Left lobe of liver (tissue), 2 donors: Measurements from ENCODE around the gene ZNF414. TPM values are rescaled to one million over a fixed set of nuclear protein-coding genes. Genes with fewer than 3 reads are reported as not detected.
A peak's percentile ranks its signal among the peaks of the same experiment; 100 is the strongest.
"Not testable (repeated sequence)": the region's sequence is repeated elsewhere in the genome, so short reads cannot be mapped to it uniquely, and the experiment has no call there.

Source experiments
- ATAC-seq: fragments of 200-7000 bp; cut with Tn5 transposase; one replicate; pipeline ENCODE4 v1.9.1; 2020; ENCODE audit warnings: mild to moderate bottlenecking, moderate library complexity
- DNase-seq: peaks from one replicate; pipeline ENCODE4 v3.0.0-alpha.2; 2020; ENCODE audit warnings: low spot score
- total RNA-seq: library from RNA; stranded (reverse); gene quantifications from one replicate; pipeline ENCODE4 v1.2.1, GENCODE V29; 2021
- donor health status: DM: no; HTN: no; CAD: no; lungs with moderate emphysema.
- donor health status: DM: no; HTN: yes; CAD: no.

Gene ZNF414
- total RNA-seq, 1 donor from 2014 or later = 12.0 TPM

DNA sequence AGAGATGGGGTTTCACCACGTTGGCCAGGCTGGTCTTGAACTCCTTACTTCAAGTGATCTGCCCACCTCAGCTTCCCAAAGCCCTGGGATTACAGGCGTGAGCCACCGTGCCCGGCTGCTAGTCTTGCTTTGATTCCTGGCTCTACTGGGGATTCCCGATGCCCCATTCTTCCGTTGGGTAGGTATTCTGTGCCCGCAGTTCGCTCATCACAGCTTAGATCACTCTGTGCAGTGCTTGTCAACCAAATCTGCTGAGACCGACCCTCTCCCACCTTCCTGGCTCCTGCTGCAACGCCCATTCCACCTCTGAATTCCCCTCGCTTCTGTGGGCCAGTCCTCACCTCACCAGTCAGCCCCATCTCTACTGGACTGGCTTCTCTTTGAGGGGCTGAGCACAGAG lies 4.6 kb upstream of the ZNF414 start:
- DNase-seq (no peak), ATAC-seq (no peak)

DNA sequence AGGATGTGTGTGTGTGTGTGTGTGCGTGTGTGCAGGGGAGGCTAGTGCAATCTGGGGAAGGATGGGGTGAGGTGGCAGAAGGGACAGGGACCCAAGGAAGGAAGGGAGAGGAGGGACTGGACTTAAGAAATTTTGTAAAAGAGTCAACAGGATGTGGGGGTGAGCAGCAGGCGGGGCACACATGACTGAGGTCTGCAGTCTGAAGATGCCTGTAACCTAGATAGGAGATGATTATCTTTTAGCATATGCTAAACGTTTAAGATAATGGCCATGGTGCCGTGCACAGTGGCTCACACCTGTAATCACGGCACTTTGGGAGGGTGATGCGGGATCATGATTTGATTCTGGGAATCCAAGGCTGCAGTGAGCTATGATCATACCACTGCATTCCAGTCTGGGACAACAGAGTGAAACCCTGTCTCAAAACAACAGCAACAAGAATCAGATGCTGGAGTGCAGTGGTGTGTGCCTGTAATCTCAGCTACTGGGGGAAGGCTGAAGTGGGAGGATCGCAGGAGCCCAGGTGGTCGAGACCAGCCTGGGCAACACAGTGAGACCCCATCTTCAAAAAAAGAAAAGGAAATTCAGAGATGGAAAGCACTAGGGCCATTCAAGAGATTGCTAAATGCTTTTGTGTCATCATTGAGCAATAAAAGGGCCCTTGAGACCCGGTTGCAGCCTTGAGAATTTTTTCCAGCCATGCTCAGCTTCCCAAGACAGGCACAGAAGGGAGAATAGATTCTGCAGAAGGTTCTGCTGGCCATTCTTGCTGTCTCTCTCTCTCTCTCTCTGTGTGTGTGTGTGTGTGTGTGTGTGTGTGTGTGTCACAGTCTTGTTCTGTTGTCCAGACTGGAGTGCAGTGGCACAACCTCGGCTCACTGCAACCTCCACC lies 3.8 kb upstream of the ZNF414 start:
- no peak for DNase-seq
- ATAC-seq = no peak

- no peak for ATAC-seq
Measured at GRCh38 chr19:8515317-8515716, 1.4 kb upstream of the ZNF414 start.

GRCh38 chr19:8514505-8515009 lies 590 bp upstream of the ZNF414 start:
- not testable (repeated sequence) for ATAC-seq, DNase-seq

More at GRCh38 chr19:8515317-8515716, 1.4 kb upstream of the ZNF414 start:
- DNase-seq = no peak

DNA sequence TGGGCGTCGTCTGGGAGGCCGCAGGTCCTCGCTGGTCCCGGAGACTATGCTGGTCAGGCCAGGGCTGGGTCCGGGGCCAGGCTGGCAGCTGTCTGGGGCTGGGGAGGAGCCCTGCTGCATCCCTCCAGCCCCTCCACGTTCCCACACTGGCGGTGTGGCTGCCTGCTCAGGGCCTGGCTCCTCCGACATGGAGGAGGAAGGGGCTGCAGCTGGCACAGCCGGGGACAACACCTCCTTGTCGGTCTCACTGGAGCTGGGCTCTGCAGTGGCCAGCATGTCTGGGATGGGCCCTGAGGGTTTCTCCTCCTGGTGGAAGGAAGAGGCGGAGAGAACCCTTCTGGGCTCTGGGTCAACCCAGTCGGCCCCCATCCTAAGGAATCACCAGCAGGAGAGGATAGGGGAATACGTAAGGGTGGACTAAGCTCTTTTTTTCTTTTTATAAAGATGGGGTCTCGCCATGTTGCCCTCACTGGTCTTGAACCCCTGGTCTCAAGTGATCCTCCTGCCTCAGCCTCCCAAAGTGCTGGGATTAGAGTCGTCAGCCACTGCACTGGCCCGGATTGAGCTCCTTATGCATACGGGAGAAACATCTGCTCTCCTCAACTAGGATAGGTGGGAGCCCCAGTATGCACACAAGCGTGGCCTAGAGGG lies 806 bp downstream of the ZNF414 start:
- DNase-seq (no peak), ATAC-seq (no peak)

GRCh38 chr19:8512115-8512967 lies 1.6 kb downstream of the ZNF414 start:
- ATAC-seq (no peak), DNase-seq (no peak)

- no peak for DNase-seq
- no peak for ATAC-seq
Measured at GRCh38 chr19:8511573-8512101, 2.3 kb downstream of the ZNF414 start.

DNA sequence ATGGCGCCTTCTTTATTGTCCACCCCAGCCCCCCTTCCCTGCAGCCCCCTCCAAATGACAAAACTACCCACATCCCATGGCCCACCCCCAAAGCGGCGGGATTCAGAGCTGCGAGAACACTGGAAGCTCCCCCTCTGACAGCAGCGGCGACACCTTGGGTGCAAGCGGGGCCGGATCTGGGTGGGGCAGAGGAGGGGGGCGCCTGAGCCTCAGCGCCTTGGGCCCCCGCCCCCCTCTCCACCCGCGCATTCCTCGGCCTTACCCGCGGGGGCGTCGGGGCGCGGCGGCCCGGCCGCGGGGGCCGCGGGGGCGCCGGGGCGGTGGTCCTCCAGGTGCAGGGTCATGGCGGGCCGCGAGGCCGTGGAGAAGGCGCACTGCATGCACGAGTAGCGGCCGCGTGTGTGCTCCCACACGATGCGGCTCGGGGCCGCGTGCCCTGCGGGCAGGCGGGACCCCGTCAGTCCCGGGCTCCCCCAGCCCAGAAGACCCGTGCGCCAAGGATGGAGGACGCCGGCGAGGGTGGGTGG lies 3.3 kb downstream of the ZNF414 start:
- ATAC-seq = no peak
- no peak for DNase-seq

GRCh38 chr19:8506402-8506957 lies 7.5 kb downstream of the ZNF414 start:
- ATAC-seq (peak; percentile 9), DNase-seq (no peak)

DNA sequence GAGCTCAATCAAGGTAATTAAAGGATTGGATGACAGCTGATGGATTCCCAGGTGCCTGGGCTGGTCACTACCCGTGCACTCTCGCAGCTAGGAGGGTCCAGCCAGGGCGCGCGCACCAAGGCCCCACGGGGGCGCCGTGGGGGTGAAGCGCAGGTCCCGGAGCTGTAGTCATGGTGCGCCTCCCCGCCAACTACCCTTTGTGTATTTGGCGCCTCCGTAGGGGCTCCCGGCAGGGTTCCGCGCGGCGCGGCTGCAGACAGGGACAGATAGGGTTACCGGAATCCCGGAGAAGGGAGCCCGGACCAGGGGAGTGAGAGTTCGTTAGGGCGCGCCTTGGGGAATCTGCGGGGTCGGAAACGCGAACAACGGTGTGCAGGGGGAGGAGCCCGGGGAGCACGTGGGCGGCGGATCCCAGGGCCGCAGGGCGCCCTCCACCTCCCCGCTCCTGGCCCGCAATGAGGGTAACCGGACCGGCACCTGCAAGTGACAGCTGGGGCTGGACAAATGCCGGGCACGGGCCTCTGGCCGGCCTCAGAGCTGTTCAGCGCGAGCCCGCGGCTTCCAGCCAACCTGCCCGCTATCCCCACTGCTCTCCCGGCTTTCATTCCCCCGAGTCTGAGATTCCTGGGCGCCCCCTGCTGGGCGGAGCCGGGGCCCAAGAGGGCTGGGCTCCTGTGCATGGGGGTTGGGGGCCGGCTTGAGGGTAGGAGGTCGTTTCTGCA lies 8.1 kb downstream of the ZNF414 start:
- peak; percentile 89 for DNase-seq
- peak; percentile 93 for ATAC-seq

DNA sequence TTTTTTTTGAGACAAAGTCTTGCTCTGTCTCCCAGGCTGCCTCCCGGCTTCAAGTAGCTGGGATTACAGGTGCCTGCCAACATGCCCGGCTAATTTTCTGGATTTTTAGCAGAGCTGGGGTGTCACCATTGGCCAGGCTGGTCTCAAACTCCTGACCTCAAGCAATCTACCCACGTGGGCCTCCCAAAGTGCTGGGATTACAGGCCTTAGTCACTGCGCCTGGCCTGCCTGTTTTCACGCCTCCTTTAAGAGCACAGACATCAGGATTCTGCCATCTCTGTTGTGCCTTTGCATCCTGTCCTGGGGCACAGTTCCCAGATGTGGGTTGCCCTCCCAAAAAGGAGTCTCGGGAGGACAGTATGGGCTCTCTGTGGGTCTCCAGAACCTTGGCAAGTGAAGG lies 9.0 kb downstream of the ZNF414 start:
- DNase-seq = no peak
- no peak for ATAC-seq

GRCh38 chr19:8504171-8504570 lies 9.8 kb downstream of the ZNF414 start:
- ATAC-seq = no peak
- DNase-seq = no peak

- ATAC-seq (no peak), DNase-seq (no peak)
Measured at GRCh38 chr19:8503510-8503909, 10.5 kb downstream of the ZNF414 start.

DNA sequence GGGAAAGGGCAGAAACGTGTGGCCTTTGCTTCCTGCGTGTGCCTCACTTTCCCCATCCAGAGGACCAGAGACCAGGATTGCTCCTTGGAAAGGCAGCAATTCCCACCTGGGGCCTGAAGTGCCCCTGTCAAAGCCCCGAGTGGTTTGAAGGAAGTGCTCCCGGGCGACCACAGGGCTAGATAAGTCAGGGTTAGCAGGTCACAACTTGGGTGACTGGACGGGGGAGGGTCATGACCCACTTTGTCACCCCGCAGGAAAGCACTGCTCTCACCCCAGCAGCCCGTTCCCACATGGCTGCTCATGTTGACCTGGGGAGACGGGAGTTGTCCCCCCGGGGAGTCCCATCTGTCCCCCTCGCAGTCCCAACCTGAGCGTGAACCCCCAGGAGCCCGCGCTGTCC lies 12.0 kb downstream of the ZNF414 start:
- DNase-seq = no peak
- no peak for ATAC-seq

- ATAC-seq = no peak
- DNase-seq = no peak
Measured at GRCh38 chr19:8501516-8501915, 12.5 kb downstream of the ZNF414 start.

GRCh38 chr19:8500158-8500557 lies 13.8 kb downstream of the ZNF414 start:
- ATAC-seq (peak; percentile 22), DNase-seq (no peak)

GRCh38 chr19:8499048-8499833 lies 14.7 kb downstream of the ZNF414 start:
- ATAC-seq (peak; percentile 30), DNase-seq (no peak)

GRCh38 chr19:8498295-8498694 lies 15.7 kb downstream of the ZNF414 start:
- DNase-seq = no peak
- ATAC-seq = no peak

- no peak for ATAC-seq
Measured at GRCh38 chr19:8494158-8494557, 19.8 kb downstream of the ZNF414 start.

More at GRCh38 chr19:8494158-8494557, 19.8 kb downstream of the ZNF414 start:
- DNase-seq = no peak
